A673 (cell line): Measurements from ENCODE around the gene PTF1A.

Source experiments
- CTCF ChIP-seq: fragments of 300-800, 200-600 bp; sonication (generic); conservative IDR thresholded peaks from 2 replicates; pipeline ENCODE4 v1.5.1; 2017; ENCODE audit warnings: low read depth, mild to moderate bottlenecking, antibody characterized with exemption, low read length, moderate library complexity, mixed read lengths
- EZH2 ChIP-seq: fragments of 200-600 bp; sonication (generic); IDR thresholded peaks from 2 replicates; pipeline ENCODE4 v1.6.1; 2017; ENCODE audit warnings: borderline replicate concordance, low read depth, mild to moderate bottlenecking, mixed read lengths, antibody characterized with exemption, low read length; ENCODE audit not compliant: poor library complexity, severe bottlenecking

DNA sequence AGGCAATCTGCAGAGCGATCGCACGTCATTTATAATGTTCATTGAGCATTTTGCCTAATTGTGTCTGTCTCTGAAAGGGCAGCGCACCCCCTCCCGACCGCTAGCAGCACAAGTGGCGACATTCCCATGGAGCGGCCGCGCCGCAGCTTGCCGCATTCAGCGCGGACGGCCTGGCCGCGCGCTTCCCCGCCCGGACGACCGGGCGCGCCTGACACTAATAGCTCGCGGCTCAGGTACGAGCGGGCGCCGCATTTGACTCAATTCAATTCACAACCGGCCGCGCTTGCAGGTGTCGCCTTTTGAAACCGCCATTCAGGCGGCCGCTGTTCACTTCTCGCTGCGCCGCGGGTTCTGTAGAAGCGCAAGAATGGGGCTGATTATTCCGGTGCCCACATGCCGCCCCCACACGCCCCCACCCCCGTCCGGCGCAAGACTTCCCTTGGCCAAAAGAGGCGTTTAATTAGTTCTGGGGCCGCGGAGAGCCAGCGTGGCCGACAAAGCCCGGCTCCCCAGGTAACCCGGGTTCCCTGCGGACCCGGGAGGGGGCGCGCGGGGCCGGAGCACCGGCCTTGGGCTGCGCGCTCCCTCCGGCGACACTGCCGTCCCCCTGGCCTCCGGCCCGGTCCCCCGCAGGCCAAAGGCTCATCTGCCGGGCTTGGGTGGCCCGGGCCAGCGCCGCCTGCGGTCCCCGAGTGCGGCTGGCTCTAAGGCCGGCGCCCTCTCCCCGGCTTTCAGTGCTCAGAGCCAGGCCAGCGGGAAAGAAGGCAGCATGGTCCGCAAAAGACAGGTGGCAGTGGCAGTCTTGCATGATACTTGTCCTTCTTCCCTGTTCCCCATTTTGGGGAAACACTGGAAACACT is 18.7 kb upstream of the PTF1A start:
- TF ChIP-seq EZH2, result peak; percentile 92
- TF ChIP-seq CTCF, result no peak; the same call in 1 of the 2 replicates
